B cell (primary cell): ENCODE measurements around the gene SVIP. TPM values are rescaled to one million over a fixed set of nuclear protein-coding genes. Genes with fewer than 3 reads are reported as not detected.

ENCODE experiments used
- ATAC-seq: fragments of 200-7000 bp; cut with Tn5 transposase; one replicate; pipeline ENCODE4 v1.10.0; 2021; ENCODE audit warnings: low read depth, mild to moderate bottlenecking, moderate number of reproducible peaks, moderate library complexity
- CTCF ChIA-PET: fragments of 350-600 bp; sonication (Branson Sonifier 250); formaldehyde crosslinking; loops from one replicate; lab custom pipeline; 2021; ENCODE audit warnings: antibody characterized with exemption, inconsistent platforms; lab: Charles Lee
- POLR2A ChIA-PET: fragments of 350-600 bp; sonication (Branson Sonifier 250); formaldehyde crosslinking; loops from one replicate; lab custom pipeline; 2021; ENCODE audit warnings: antibody characterized with exemption; lab: Charles Lee
- DNase-seq: peaks from one replicate; pipeline ENCODE4 v3.0.0; 2013
- H2AFZ ChIP-seq: 2 replicates; pipeline ENCODE4 v1.6.1; 2012; ENCODE audit warnings: mild to moderate bottlenecking, low read depth, low read length; ENCODE audit not compliant: insufficient read depth, poor library complexity, severe bottlenecking
- H3K27ac ChIP-seq, 2 donors: 1 replicate in 1 of 2; 2 replicates in 1 of 2; pipeline ENCODE4 v1.5.1; 2012 to 2013; ENCODE audit warnings: low read length in 2 of 2, mild to moderate bottlenecking in 2 of 2, moderate library complexity in 1 of 2
- H3K27me3 ChIP-seq, 4 experiments: fragments of 200-600 bp in 1 of 4; sonication (generic) in 1 of 4; replicated peaks in 1 of 4; 1 replicate in 2 of 4; 2 replicates in 2 of 4; pipeline versions ENCODE4 v1.6.1 to v1.7.0; 2013 to 2016; ENCODE audit warnings: low read length in 3 of 4, mild to moderate bottlenecking in 2 of 4, mixed read lengths in 1 of 4, moderate library complexity in 1 of 4; ENCODE audit not compliant: insufficient read depth in 4 of 4, control insufficient read depth in 3 of 4; ENCODE audit errors: control extremely low read depth in 1 of 4
- H3K36me3 ChIP-seq, 2 experiments: replicated peaks in 1 of 2; 1 replicate in 1 of 2; 2 replicates in 1 of 2; pipeline versions ENCODE4 v1.6.1 to v1.7.1; 2013; ENCODE audit warnings: low read length in 1 of 2; ENCODE audit not compliant: insufficient read depth in 2 of 2, control insufficient read depth in 1 of 2; ENCODE audit errors: control extremely low read depth in 1 of 2, extremely low read depth in 1 of 2
- H3K4me1 ChIP-seq, 2 donors: fragments of 200-600 bp in 1 of 2; sonication (generic) in 1 of 2; 1 replicate in 1 of 2; 2 replicates in 1 of 2; pipeline versions ENCODE4 v1.5.1 to v1.6.1; 2013 to 2017; ENCODE audit warnings: low read length in 2 of 2; ENCODE audit not compliant: control insufficient read depth in 2 of 2, insufficient read depth in 2 of 2
- H3K4me2 ChIP-seq: replicated peaks from 2 replicates; pipeline ENCODE3; 2012; ENCODE audit warnings: mild to moderate bottlenecking, low read depth, low read length; ENCODE audit not compliant: poor library complexity, severe bottlenecking
- H3K4me3 ChIP-seq, 5 experiments: fragments of 200-600 bp in 1 of 5; sonication (generic) in 1 of 5; 1 replicate in 3 of 5; 2 replicates in 2 of 5; pipeline versions ENCODE4 v1.5.1 to v1.7.0; 2011 to 2016; ENCODE audit warnings: low read length in 4 of 5, mild to moderate bottlenecking in 4 of 5, low read depth in 2 of 5, control low read depth in 1 of 5, moderate library complexity in 1 of 5; ENCODE audit not compliant: insufficient read depth in 1 of 5; ENCODE audit errors: control extremely low read depth in 1 of 5, extremely low read depth in 1 of 5
- H3K79me2 ChIP-seq: fragments of 200-600 bp; sonication (generic); one replicate; pipeline ENCODE4 v1.6.0; 2016; ENCODE audit warnings: low read length; ENCODE audit not compliant: control insufficient read depth, insufficient read depth
- H3K9ac ChIP-seq: fragments of 200-600 bp; sonication (generic); 2 replicates; pipeline ENCODE4 v1.6.1; 2017; ENCODE audit warnings: mild to moderate bottlenecking, low read length, moderate library complexity
- H3K9me3 ChIP-seq, 3 donors: one replicate each; pipeline versions ENCODE4 v1.6.1 to v1.7.1; 2013; ENCODE audit warnings: low read length in 2 of 3; ENCODE audit not compliant: control insufficient read depth in 2 of 3, insufficient read depth in 1 of 3; ENCODE audit errors: control extremely low read depth in 1 of 3
- H4K20me1 ChIP-seq: 2 replicates; pipeline ENCODE4 v1.6.0; 2012; ENCODE audit warnings: mild to moderate bottlenecking, low read length; ENCODE audit not compliant: insufficient read depth, control insufficient read depth, poor library complexity, severe bottlenecking
- H3K27ac Mint-ChIP-seq: one replicate; pipeline ENCODE4 v1.8.0; 2021; ENCODE audit warnings: mixed read lengths
- H3K27me3 Mint-ChIP-seq: one replicate; pipeline ENCODE4 v1.8.0; 2021; ENCODE audit warnings: mixed read lengths
- H3K4me1 Mint-ChIP-seq: one replicate; pipeline ENCODE4 v1.8.0; 2021; ENCODE audit warnings: mixed read lengths
- H3K4me3 Mint-ChIP-seq: one replicate; pipeline ENCODE4 v1.8.0; 2021; ENCODE audit warnings: mixed read lengths
- H3K9me3 Mint-ChIP-seq: one replicate; pipeline ENCODE4 v1.8.0; 2022; ENCODE audit warnings: mixed read lengths; ENCODE audit not compliant: insufficient read depth
- EZH2 ChIP-seq: IDR thresholded peaks from 2 replicates; pipeline ENCODE4 v1.6.1; 2012; ENCODE audit warnings: borderline replicate concordance, low read depth, mild to moderate bottlenecking, moderate library complexity, low read length; ENCODE audit not compliant: insufficient read depth, poor library complexity, severe bottlenecking
- WGBS: methylation state at CpG from one replicate; pipeline ENCODE4 v1.1.5; 2013; ENCODE audit warnings: missing lambda C conversion rate; ENCODE audit not compliant: insufficient coverage; 5-methylcytosine and 5-hydroxymethylcytosine counted together
- intact Hi-C: fragments of 100-400 bp; cut with micrococcal nuclease; formaldehyde crosslinking; loops from one replicate; pipeline ENCODE4 v1.10.0; 2022
- polyA plus RNA-seq: library from polyadenylated mRNA; depleted of rRNA; stranded (reverse); fragments of >200 nt; gene quantifications from 2 replicates; pipeline ENCODE4 v1.2.3, GENCODE V29; 2012
- total RNA-seq, 2 donors: library from RNA; stranded (reverse); fragments of 120-200 nt in 1 of 2; gene quantifications; 1 replicate in 1 of 2; 2 replicates in 1 of 2; pipeline versions ENCODE4 v1.2.3 to v1.2.4, GENCODE V29; 2013 to 2022
- TF ChIP-seq, protein P1 (sequence below): fragments of 200-600 bp; IDR thresholded peaks from one replicate; pipeline ENCODE4 v1.8.0; 2022; ENCODE audit warnings: antibody characterized with exemption, mild to moderate bottlenecking

The SVIP gene
- total and polyA plus RNA-seq, 2 donors (not counting 1 experiment from before 2014, with no cell fraction given), result 5.6 to 20.4 TPM

- no peak overlapping the region for H3K4me3 Mint-ChIP-seq
- WGBS, result no CpG with 5 or more reads among the region's 1 CpG
- CTCF ChIA-PET, result interaction anchor here (3.6 kb wide), 1 partner anchor 11 kb away, joined by 18 read pairs; no protein-coding TSS in a partner anchor
- ATAC-seq (no peak), DNase-seq (no peak)
- Histone ChIP-seq H2AFZ (no peak overlapping the region), H3K27me3 (peaks cover 0 to 4% (median 0%) of the 10 kb centered on the region in 4 experiments), H3K4me1 (no peaks in the 10 kb centered on the region), H3K36me3 (no peaks in the 10 kb centered on the region), H3K79me2 (no peaks in the 10 kb centered on the region), H3K4me3 (no peak overlapping the region), H3K9me3 (no peaks in the 10 kb centered on the region), H3K4me2 (no peak overlapping the region), H3K27ac (no peak overlapping the region), H4K20me1 (no peaks in the 10 kb centered on the region), H3K9ac (no peak overlapping the region)
- H3K9me3 Mint-ChIP-seq, result no peaks in the 10 kb centered on the region
- no peaks in the 10 kb centered on the region for H3K4me1 Mint-ChIP-seq
- POLR2A ChIA-PET, result no interaction called here
- intact Hi-C loops, result no loop called here
- no peak overlapping the region for H3K27ac Mint-ChIP-seq
- peaks cover 14% of the 10 kb centered on the region for H3K27me3 Mint-ChIP-seq
- no peak for TF ChIP-seq EZH2
- TF ChIP-seq, protein P1, sequence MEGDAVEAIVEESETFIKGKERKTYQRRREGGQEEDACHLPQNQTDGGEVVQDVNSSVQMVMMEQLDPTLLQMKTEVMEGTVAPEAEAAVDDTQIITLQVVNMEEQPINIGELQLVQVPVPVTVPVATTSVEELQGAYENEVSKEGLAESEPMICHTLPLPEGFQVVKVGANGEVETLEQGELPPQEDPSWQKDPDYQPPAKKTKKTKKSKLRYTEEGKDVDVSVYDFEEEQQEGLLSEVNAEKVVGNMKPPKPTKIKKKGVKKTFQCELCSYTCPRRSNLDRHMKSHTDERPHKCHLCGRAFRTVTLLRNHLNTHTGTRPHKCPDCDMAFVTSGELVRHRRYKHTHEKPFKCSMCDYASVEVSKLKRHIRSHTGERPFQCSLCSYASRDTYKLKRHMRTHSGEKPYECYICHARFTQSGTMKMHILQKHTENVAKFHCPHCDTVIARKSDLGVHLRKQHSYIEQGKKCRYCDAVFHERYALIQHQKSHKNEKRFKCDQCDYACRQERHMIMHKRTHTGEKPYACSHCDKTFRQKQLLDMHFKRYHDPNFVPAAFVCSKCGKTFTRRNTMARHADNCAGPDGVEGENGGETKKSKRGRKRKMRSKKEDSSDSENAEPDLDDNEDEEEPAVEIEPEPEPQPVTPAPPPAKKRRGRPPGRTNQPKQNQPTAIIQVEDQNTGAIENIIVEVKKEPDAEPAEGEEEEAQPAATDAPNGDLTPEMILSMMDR, result no peak
Observed at GRCh38 chr11:22798901-22799300, 30.7 kb downstream of the SVIP start.

DNA sequence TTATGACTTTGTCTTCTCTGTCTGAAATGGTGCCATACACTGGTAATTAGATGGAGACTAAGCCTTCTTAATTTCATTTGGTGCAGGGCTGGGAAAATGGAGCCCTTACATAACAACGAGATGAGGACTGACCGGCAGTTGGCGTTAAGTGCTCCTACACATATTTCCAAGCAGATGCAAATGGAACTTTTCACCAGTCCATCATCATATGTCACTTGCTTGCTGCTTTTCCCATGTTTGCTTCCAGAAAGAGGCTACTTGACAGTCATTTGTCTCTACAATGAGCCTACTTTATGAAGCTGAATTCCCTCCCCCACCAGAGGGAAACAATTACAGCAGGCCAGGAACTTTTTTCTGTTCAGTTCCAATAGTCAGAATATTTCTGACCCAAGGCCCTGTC lies 32.6 kb downstream of the SVIP start:
- TF ChIP-seq, protein P1, result no peak
- TF ChIP-seq EZH2, result no peak
- H3K27me3 ChIP-seq, result peaks cover 0 to 3% (median 0%) of the 10 kb centered on the region in 4 experiments
- H3K9ac ChIP-seq, result no peak overlapping the region
- POLR2A ChIA-PET, result no interaction called here
- H3K9me3 Mint-ChIP-seq, result no peaks in the 10 kb centered on the region
- no peaks in the 10 kb centered on the region for H4K20me1 ChIP-seq
- peaks cover 14% of the 10 kb centered on the region for H3K27me3 Mint-ChIP-seq
- H3K4me1 ChIP-seq, result no peaks in the 10 kb centered on the region
- H3K36me3 ChIP-seq, result no peaks in the 10 kb centered on the region
- H3K4me3 Mint-ChIP-seq, result no peak overlapping the region
- DNase-seq, result no peak
- H3K4me2 ChIP-seq, result no peak overlapping the region
- no peak for ATAC-seq
- H3K4me3 ChIP-seq, result no peak overlapping the region
- no peaks in the 10 kb centered on the region for H3K4me1 Mint-ChIP-seq
- H3K27ac ChIP-seq, result no peak overlapping the region
- H3K79me2 ChIP-seq, result no peaks in the 10 kb centered on the region
- intact Hi-C loops, result no loop called here
- H2AFZ ChIP-seq, result no peak overlapping the region
- H3K27ac Mint-ChIP-seq, result no peak overlapping the region
- WGBS, result 96% methylated on average over 3 of the region's 3 CpGs
- CTCF ChIA-PET, result interaction anchor here (3.6 kb wide), 1 partner anchor 9 kb away, joined by 18 read pairs; no protein-coding TSS in a partner anchor
- no peaks in the 10 kb centered on the region for H3K9me3 ChIP-seq
